Measurements from ENCODE around the gene SLC26A11.

- TF ChIP-seq ZNF670 (CRISPR knock-in tag; IDR thresholded peaks at IDR 0.05; ENCODE audit: borderline replicate concordance): no peak; the same call in 1 of the 2 replicates
- TF ChIP-seq PBX3 (CRISPR knock-in tag; IDR thresholded peaks at IDR 0.05; ENCODE audit: borderline replicate concordance): no peak
- TF ChIP-seq CTCF (CRISPR knock-in tag; IDR thresholded peaks at IDR 0.05): peak; percentile 92
- no peak for TF ChIP-seq ZNF274 (CRISPR knock-in tag; IDR thresholded peaks at IDR 0.05)
Observed at GRCh38 chr17:80195671-80196529, 24.3 kb upstream of the SLC26A11 start.

Measured in HepG2 (cell line).